Upper lobe of left lung (tissue), 4 donors: ENCODE results near the gene VMAC.

Experiments used
- CTCF ChIP-seq, 6 experiments: fragments of 450-650 bp in 4 of 6; fragments of 200-600 bp in 2 of 6; sonication (generic) in 2 of 6; IDR thresholded peaks; one replicate each; pipeline ENCODE4 v1.5.1; 2016 to 2019; ENCODE audit warnings: antibody characterized with exemption in 6 of 6
- POLR2A ChIP-seq, 4 donors: fragments of 450-650 bp; IDR thresholded peaks; one replicate each; pipeline ENCODE4 v1.5.1; 2016 to 2017; ENCODE audit warnings: antibody characterized with exemption in 4 of 4, mild to moderate bottlenecking in 2 of 4

- TF ChIP-seq CTCF (IDR thresholded peaks at IDR 0.05) (no peak), POLR2A (IDR thresholded peaks at IDR 0.05) (no peak)
These were observed 6.7 kb downstream of the VMAC start for GRCh38 chr19:5911366-5911765.
